GM18858 (cell line): ENCODE results near the gene COL5A1.
"Not testable (repeated sequence)": the region's sequence is repeated elsewhere in the genome, so short reads cannot be mapped to it uniquely, and the experiment has no call there.

Experiments
- ATAC-seq: cut with Tn5 transposase; IDR thresholded peaks from one replicate; pipeline ENCODE4 v1.9.1; 2021; ENCODE audit not compliant: unreplicated experiment

Gene COL5A1

DNA sequence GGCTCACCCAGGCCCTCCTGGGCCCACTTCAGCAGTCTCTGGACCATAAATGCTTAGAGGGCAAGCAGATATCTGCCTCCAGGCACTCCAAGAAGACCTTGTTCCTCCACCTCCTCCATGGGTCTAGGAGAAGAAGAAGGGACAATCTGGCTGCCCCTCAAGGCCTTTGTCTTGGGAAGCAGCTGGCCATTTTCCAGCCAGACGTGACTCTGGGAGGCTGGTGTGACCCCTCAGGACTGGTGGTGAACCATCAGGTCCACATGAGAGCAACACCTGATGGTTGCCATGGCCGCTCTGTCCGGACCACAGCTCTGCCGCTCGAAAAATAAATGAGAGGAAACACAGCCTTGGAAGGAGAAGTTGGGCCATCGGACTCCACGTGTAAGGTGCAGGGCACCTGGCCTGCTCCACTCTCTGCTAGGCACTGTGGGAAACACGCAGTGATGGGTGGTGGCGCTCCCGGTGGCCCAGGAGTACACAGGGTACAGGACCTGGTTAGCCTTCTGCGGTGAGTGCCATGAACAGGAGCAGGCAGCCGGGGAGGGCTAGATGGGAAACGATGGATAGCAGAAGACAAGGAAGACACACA lies 3.0 kb upstream of the COL5A1 start:
- ATAC-seq: no peak

DNA sequence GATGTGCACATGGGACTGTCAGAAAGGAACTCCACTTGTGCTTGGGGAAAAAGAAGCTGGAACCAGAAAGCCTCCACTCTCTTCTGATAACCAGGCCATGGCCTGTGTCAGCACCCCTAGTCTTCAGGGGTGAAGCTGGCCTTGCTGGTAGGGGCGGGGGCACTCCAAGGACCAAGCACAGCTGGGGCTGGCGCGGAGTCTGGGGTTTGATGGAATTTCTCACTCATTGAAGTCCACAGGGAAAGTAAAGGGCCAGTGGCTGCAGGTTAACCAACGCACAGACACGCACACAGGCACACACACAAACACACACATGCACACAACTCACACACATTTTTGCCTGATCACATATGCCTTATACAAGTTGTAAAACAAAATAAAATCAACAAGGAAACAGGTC lies 1.6 kb upstream of the COL5A1 start:
- no peak for ATAC-seq

DNA sequence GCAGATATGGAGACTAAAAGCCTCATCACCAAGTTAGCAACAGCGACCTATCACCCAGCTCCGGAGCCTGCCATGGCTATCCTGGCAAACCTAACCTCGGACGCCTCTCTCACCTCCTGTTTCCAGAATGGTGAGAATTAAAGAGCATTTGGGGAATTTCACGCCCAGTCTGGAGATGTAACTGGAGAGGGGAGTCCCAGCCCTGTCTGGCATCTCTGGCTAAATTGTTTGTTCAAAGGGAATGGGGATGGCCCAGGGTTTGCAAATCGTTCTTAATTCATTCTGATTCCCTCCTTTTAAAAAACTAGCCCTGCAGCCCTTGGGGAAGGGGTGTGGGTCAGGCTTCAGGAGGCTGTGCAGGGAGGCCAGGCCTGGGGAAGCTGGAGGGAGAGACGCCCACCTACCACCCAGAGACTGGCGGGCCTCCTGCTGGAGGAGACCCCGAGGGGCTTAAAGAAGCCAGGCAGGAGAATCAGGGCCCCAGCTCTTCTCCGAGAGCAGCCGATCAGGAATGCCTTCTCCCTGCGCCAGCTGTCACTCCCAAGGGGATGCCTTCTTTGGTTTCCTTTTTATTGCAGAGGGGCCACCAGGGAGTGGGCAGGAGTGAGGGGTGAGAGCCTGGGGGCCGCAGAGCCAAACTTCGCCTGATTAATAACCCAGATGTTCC lies 964 bp upstream of the COL5A1 start:
- no peak for ATAC-seq

DNA sequence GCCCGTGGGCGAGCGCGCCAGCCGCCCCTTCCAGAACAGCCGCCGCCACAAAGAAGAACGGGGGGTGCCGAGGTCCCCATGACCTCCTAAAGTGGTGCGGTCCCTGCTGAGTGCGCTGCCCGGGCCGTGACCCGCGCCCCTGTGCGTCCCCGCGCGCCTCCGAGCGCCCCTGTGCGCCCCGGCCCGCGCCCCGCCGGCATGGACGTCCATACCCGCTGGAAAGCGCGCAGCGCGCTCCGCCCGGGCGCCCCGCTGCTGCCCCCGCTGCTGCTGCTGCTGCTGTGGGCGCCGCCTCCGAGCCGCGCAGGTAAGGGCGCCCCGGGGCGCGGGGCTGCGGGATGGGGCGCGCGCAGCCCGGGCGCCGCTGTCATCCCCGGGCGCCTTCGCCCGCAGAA lies 384 bp downstream of the COL5A1 start:
- no peak for ATAC-seq

DNA sequence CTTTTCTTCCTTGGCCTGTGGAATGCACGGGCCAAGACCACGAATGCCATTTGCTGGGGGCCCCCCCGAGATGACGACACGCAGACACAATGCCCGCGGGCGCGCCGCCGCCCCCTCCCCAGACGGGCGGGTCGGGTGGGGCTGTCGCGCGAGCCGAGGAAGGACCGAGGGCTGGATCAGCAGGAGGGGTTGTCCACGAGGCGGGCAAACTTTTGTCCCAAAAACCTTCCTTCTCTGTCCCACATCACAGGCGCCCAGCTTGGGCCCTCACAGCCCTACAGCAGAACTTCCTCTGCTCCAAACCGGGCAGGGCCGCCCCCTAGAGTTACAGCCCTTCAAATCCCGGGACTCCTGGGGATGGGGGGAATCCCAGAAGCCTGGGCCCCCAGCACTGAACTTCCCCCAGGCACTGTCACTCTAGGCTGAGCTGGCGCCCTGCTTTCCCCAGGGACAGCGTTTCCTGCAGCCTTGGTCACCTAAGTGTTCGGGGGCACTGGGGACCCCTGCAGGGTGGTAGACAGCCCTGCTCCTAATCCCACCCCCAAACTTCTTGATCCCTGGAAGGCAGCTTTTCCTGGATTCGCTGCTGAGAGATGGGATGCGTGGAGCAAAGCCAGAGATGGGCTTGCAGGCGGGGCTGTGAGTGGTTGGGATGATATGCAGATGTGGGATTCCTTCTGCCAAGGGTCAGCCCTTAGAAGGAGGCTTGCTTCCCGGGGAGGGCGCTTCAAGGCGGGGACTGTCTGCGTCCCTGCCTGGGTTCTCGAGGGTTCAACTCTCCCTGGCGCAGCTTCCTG lies 980 bp downstream of the COL5A1 start:
- ATAC-seq: no peak

DNA sequence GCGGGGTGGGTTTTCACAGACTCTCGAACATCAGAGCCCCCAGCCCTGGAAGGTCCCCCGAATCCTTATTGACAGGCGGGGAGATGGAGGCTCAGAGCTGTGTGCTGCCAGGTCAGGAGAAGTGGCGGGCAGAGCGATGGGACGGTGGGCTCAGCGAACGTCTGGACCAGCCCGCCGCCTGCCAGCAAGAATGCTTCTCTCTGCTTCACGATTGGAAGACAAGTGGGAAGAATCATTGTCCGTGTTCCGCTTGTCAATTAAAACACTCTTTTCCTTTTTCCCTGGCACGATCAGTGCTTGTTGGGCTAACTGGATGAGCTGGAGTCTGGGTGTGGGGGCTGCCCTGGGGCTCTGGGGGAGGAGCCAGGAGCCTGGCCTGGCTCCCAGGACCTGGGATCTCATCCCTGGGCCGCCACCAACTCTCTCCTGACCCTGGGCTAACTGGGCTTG lies 1.6 kb downstream of the COL5A1 start:
- no peak for ATAC-seq

DNA sequence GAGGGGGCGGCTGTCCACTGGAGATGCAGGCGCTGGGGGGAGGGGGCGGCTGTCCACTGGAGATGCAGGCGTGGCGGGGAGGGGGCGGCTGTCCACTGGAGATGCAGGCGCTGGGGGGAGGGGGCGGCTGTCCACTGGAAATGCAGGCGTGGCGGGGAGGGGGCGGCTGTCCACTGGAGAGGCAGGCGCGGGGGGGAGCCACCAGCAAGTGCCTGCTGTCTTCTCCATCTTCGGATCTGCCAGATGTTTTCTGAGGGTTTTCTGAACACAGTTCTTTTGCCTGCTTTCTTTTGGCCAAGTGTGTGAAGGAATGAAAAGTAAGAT lies 2.8 kb downstream of the COL5A1 start:
- ATAC-seq: not testable (repeated sequence)

DNA sequence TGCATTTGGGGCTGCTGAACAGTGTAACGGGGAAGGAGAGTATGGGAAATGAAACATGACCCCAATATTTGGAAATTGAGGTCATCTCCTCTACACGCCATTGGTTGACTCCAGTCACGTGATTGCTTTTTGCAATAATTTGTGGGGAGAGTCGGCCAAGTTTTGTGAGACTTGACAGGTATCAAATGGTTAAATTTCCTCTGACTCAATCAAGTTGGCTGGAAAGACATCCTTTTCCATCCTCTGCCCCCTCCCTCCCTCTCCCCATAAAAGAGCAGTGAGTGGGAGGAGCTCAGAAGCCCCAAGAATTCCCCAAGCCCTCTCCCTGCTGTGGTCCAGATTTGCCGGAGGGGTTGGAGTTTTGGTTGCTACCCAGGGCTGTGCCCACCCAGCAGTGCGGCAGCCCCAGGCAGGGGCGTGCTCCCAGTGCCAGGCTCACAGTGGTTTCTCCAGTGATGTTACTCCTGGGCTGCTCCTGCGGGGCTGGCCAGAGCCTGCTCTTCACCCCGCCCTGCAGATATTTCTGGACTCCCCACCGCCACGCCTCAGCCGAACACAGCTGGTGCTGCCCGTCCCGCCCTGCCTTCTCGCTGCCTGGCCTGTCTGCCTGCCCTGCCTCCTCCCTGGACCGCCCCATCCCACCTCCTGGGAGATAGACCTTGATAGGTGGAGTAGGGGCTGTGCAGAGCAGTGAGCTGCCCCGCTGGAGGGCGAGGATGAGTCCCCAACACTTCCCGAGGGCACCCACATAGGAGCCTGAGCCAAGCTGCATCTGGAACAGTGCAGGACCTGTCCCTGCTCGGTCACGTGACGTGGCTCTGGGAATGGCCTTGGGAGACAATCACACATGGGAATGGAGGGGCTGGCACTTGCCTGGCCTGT lies 3.4 kb downstream of the COL5A1 start:
- ATAC-seq: no peak

DNA sequence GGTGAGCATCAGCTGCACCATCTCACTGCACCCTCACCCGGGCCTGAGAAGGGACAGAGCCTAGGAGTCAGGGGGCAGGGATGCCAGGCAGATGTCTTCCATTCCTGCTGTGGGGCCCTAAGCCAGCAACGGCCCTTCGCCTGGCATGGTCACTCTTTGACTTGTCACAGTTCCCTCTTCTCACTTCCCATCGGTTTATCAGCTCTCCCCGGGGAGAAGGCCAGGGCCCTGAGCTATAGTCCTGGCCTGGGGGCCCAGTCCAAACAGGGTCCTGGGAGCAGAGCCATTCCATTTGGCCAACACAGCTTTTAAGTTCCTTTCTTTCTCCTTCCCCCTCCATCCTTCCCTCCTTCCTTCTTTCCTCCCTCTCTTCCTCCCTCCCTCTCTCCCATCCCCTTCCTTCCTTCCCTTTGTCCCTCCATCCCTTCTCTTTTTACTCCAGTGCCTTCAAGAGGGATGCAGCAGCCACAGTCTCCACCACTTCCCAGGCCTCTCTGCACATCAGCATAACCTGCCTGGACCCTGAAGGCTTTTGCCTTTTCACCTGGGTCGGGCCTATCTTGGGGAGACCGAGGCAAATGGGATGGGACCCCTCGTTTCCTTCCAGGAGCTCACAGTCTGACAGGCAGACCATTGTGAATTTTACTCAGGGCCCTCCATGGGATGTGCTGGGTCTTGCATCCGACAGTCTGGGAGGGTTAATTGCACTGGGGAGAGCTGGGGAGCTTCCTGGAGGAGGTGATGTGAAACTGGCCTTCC lies 4.2 kb downstream of the COL5A1 start:
- ATAC-seq: no peak

DNA sequence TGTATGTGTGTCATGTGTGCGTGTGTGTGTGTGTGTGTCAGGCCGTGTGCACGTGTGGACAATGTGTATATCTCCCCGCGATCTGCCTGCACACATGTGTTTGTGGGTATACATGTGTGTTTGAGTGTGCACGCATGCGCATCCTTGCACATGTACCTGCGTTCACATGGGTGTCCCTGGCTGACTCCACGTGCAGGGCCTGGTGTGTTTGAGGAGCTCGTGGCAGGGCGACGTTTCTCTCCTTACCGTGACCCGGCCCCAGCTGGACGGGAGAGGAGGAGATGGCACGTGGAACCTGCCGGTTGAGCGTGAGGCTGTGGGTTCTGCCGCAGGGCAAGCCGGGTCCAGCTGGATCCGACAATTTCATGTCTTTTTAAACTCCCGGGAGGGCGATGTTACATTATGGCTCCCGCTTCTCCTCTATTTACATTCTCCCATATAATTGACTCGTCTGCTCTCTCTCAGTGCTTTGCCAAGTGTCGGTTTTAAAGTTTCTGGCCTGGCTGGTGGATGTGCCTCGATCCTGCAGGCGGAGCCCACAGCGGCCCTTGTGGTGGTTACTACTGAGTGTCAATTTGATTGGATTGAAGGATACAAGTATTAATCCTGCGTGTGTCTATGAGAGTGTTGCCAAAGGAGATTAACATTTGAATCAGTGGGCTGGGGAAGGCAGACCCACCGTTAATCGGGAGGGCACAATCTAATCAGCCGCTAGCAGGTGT lies 5.9 kb downstream of the COL5A1 start:
- ATAC-seq: no peak

DNA sequence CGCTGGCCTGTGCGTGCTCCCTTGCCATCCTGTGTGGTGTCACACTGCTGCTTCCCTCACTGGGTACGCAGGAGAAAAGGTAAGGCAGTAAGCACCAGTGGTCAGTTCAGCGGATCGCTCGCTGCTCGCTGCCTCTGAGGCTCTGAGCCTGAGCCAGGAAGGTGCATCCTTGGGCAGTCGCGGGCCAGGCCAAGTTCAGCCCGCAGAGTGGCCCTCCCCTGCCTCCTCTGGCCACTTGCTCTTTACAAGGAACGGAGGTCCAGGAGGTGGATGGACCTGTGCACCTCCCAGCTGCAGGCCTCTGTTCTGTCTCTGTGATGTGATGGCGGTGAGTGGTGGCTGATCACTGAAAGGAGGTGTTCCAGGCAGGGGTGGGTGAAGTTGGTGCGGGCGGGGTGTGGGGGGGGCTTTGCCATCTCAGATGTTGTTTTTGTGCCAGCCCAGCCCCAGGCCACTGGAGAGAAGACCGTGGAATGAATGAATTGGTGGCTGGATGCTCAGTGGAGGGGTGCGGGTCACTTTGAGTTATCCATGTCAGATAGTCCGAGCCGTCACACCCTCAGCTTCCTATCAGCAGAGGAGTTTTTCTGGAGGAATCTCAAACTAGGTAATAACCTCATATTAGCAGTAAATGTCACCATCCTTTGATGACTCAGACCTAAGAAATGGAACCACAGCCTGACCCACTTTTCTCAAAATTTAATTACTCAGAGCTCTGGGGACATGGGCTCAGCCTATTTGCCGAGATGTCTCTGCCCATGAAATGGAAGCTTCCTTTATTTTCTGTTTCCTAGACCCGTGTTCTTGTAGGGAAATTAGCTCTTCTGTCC lies 7.3 kb downstream of the COL5A1 start:
- no peak for ATAC-seq

DNA sequence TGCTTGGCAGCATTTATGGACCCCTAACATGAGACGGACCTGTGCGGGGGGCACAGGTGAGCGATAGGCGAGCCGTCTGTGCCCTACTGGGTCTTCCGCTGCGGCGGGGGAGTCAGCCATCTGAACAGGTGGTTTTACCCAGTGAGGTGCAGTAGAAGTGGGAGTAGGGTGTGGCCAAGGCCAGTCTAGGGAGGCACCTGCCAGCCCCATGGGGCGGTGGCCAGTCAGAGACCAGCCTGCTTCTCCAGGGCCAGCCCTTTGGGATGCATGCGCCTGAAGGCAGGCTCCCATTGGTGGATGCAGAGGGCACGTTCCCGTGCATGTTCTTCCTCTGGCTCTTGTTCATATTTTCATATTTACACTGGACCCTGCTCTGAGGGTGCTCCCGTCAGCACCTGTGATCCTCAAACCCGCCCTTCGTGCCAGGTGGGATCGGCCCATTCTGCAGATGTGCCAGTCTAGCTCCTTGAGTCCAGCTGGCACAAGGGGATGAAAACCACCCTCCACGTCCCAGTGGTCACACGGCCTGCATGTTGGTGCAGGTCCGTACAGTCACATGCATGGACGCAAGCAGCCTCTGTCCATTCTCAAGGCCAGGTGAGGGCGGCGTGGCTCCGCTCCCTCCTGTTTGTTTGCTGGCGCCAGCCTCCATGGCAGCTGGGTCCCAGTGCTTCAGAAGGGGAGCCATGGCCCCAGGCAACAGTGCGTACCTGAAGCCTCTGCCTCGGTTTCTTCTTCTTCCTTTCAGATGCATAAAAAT lies 9.0 kb downstream of the COL5A1 start:
- ATAC-seq: no peak

DNA sequence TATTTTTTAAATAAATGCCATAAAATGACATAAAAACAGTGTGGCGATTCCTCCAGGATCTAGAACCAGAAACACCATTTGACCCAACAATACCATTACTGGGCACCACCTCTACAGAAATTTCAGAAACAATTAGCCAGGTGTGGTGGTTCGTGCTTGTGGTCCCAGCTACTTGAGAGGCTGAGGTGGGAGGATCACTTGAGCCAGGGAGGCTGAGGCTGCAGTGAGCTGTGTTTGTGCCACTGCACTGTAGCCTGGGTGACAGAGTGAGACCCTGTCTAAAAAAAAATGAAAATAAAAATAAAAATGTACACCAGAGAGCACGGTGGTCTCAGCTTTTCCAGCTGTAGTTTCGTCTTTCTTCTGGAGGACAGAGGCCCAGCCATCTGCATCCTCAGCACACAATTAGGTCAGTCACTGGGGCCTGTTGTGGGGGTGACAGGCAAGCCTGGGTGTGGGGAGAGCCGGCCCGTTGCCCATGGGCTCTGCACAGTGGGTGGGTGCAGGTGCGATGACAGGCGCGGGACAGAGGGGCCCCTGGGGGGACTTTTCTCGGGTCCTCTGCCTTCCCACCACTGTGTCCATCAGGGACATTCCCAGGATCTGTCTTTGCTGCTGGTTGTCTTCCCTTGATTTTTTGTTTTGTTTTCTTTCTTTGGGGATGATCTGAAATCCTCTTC lies 9.8 kb downstream of the COL5A1 start:
- no peak for ATAC-seq

DNA sequence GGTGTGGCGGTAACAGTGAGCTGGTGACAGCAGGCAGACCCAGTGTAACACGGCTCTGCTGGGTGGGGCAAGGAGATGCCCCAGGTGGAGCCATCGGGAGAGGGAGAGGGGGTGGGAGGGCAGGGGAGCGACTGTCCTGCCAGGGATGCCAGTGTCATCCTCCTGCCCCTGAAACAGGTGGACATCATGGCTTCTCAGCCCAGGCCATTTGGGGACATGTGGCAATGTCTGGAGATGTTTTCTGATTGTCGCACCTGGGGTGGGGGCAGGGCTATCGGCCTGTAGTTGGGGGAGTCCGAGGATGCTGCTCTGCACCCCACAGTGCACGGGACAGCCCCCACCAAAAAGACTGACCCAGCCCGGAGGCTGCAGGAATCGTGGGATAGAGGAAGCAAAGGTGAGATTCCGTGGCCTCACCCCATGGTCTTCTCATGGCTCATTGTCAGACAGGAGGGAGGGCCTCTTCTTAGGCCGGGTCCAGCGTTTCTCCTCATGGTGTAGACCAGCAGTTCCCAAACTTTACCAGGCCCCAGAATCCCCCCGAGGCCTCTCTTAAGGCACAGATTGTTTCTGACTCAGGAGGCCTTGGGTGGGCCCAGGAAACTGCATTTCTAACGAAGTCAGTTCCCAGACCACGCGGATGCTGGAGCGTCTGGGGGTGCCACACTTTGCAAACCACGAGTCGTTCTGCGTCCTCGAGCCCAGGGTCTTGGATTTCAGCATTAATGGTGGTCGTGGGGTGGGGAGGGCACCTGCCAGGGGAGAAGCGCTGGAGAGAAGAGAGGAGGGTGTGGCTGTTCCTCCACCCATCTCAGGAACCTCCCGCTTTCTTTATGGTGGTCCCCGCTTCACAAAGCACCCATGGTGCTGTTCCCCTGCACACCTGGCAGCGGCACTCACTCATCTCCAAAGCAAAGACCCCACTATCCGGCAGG lies 11.0 kb downstream of the COL5A1 start:
- ATAC-seq: no peak

DNA sequence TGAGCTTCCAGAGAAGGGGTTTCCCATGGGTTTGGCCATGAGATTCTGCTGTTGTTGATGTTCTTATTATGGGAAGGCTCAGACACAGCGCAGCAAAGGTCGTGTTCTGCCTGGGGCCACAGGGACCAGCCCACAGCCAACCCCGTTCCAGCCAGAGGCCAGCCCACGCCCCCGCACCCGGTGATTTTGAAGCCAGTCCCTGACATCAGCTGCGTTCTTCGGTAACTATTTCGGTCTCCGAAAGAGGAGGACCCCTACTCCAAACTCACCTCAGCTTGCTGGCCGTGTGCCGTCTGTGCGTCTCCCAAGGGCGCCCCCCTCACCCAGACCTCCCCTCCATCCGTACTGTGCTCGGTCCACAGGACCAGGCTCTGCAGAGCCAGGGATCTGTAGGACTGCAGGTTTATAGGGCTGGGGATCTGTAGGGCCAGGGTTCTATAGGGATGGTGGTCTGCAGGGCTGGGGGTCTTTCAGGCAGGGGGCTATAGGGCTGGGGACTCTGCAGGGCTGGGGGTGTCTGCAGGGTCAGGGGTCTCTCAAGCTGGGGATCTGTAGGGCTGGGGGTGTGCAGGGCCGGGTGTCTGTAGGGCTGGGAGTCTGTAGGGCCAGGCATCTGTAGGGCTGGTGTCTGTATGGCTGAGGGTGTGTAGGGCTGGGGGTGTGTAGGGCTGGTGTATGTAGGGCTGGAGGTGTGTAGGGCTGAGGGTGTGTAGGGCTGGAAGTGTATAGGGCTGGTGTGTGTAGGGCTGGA lies 11.8 kb downstream of the COL5A1 start:
- ATAC-seq: no peak

DNA sequence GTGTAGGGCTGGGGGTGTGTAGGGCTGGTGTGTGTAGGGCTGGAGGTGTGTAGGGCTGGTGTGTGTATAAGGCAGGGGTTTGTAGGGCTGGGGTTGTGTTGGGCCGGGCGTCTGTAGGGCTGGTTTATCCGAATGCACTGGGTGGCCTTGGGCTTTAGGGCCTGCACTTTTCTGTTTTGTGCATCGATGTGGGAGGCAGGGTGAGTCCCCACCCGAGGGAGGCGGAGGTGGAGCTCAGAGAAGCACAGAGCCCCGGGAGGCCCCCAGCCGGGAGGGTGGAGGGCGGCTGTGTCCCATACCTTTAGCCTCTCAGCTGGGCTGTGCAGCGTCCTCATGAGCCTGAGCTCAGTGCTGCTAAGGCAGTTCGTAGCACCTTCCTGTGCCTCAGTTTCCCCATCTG lies 13.5 kb downstream of the COL5A1 start:
- ATAC-seq: no peak
